GM19372 (cell line): ENCODE data around the gene C17orf113.

ENCODE experiments used
- ATAC-seq: cut with Tn5 transposase; IDR thresholded peaks from one replicate; pipeline ENCODE4 v1.9.1; 2021; ENCODE audit warnings: mild to moderate bottlenecking, low read depth, moderate library complexity; ENCODE audit not compliant: unreplicated experiment

C17orf113 gene

DNA sequence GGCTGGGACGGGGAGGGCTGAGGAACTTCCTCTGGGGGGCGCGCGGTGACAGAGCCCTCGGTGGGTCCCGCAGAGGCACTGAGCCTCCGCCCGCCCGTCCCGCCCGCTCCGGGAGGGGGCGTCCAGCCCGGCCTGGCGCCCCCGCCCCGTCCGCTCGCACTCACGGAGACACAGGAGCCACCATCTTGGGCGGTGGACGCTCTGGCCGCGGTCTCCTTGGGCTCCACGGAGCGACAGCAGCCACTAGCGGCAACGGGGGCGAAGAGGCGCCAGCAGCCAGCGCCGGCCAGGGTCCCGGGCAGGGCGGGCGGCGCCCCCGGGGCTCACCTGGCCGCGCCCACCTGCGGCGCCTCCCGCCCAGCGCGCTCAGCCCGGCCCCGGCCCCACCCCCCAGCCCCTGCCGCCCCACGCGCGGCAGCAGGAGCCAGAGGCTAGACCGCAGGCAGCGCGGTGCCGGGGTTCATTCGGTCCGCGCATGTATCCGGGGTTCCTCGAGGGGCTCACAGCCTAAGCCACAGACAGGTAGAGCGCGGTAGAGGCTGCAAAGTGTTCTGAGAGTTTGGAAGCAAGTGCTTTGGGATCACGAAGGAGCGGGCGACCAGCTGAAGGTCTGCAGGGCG lies at the start of gene C17orf113:
Gene C17orf113 (minus strand): TSS at position 209 of the 620 bp plus-strand sequence. CDS start 7,225 bp downstream, outside the sequence.
- no peak for ATAC-seq

DNA sequence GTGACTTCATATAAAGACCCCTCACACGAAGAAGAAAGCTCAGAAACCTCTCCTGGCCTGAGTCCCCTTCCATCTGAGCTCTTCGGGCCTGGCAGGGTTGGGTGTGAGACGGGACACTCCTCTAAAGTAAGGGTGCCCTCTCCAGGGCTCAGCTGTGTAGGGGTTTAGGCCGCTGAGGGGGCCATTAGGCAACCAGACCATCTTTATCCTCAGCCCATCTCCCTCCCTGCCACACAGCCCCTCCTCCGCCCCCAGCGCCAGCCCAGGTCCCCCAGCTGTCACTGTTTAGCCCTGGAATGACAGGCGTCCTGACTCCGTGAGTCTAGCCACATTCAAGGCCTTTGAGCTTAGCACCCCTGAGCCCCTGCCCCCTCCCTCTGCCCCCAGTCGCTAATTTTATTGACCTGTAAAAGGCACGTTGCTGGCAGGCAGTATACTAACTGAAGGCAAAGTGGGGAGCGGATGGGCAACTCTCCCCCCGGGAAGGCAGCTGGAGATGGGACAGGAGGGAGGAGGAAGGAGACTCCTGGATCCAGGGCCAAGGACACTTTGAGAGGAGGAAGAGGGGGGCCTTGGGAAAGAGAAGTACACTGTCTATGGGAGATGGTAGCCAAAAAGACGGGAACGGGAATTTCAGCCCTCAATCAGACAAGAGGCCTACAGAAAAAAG lies 48.5 kb upstream of the C17orf113 start:
- no peak for ATAC-seq

DNA sequence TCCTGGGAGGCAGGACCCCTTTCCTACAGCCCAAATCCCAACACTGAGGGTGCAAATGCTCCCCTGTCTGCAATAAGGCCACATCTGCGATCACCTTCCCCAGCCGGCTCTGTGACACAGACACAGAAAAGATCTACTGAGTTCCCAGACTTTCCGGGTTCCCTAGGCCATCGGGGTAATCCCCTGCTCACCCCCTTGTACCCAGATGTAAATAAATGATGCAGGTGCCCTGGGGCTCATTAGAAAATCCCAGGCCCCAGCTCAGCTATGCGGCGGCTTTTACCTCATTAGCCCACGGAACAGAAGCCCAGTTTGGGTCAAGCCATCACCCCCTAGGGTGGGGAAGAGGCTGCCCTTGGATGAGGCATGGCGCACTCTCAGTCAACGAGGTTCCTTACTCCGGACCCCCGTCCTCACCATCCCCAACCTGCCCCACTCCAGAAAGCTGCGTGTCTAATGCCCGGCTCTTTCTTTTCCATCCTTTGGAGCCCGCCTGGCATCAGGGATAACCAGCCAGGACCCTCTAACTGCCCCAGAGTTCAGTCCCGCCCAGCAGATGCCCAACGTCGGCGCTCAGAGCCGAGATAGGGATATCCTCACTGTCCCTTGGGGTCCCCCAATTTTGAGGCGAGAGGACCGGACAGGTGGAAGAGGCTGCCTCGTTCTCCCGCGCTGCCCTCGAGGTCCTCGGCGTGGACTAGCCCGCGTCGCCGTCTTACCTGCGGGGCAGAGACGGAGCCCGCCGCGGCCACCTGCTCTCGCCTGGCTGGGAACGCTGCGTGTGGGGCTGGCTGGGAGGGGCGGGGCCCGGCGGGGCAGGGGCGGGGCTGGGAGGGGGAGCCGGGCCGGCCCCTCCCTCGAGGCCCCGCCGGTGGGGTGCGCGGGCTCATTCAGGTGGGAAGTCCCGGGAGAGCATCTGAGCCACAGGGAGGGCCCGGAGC lies 47.6 kb upstream of the C17orf113 start, which contains the start of gene ZNF385C:
Gene ZNF385C (minus strand): TSS at position 783 of the 941 bp plus-strand sequence. CDS start 35,417 bp downstream, outside the sequence.
- ATAC-seq, result no peak

- ATAC-seq, result no peak
Measured at GRCh38 chr17:42096360-42097111, 46.1 kb upstream of the C17orf113 start.

- ATAC-seq, result no peak
Measured at GRCh38 chr17:42094375-42095069, 44.1 kb upstream of the C17orf113 start.

- no peak for ATAC-seq
Measured at GRCh38 chr17:42092939-42093338, 42.5 kb upstream of the C17orf113 start.

- no peak for ATAC-seq
Measured at GRCh38 chr17:42090964-42091790, 40.8 kb upstream of the C17orf113 start.

DNA sequence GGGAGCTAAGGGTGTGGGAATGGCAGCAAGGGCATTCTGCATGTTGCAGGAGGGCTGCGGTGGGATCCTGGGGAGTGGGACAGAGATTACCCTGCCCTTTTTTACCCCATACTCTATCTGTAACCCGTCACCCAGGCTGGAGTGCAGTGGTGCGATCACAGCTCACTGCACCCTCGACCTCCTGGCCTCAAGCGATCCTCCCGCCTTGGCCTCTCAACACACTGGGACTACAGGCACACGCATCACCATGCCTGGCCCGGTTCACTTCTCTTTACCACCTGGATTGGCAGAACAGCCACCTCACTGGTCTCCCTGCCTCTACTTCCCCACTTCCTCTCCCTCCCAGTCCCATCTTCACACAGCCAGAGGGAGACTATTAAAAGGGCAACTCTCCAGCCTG lies 38.3 kb upstream of the C17orf113 start:
- ATAC-seq, result no peak

DNA sequence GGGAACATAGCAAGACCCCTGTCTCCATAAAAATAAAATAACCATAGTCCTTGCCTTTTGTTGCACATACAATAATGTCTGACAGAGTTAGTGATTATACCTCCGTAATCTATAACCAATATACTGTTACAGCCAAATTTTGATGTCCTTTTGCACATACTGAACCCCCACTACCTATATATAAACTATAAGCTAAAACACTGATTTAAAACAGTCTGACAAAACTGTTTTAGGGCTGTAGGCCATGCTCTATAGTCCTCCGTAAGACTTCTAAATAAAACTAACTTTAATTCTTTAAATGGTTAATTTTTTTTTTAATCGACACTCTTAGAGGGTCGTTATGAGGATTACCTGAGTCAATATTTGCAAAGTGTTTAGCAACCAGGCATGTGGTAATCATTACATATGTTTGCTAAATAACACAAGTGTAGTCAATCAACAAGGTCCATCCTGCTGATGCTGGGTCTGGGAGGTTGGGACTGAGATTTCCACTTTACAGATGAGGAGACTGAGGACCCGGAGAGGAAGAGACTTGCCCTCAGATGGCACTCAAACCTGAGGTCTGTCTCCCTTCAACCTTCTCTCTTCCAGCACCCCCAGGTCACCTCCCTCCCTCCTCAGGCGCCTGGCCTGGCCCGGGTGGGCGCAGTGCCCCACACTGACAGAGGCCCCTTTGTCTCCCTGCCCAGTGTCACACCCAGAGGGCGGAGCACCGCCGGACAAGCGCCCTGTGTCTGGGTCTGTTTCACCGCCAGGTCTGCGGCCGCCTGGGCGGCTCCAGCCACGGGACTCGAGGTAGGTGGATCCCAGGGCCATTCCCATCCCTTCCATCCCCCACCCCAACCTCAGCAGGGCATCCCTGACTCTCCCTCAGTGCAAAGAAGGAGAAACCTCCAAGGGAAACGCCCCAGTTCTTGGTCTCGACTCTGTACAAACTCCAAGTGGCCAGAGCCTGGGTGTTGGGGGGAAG lies 37.6 kb upstream of the C17orf113 start:
- ATAC-seq, result no peak

DNA sequence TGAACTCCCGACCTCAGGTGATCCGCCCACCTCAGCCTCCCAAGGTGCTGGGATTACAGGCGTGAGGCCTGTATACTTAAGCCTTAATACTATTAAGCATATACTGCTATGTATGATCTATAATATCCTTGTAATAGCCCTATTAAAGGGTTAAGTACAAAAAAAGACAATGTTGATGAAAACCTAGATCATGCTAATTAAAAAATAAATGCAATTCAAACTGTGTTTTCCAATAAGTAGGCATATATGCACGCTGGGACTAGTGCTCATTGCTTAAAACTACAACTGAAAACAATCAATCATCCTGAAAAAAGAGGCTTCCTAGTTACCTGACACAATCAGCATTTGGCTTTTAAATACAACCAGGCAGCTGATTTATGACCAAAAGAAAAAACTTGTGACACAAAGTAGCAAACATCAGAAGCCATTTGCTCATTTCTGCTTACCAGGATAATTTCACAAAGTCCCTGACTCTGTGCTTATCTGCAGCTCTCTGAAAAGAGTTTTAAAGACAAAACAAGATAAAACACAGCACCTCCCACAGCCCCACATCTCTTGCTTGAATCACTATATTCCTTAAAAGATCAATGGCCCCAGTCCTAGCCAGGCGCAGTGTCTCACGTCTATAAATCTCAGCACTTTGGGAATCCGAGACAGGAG lies 36.8 kb upstream of the C17orf113 start:
- no peak for ATAC-seq

DNA sequence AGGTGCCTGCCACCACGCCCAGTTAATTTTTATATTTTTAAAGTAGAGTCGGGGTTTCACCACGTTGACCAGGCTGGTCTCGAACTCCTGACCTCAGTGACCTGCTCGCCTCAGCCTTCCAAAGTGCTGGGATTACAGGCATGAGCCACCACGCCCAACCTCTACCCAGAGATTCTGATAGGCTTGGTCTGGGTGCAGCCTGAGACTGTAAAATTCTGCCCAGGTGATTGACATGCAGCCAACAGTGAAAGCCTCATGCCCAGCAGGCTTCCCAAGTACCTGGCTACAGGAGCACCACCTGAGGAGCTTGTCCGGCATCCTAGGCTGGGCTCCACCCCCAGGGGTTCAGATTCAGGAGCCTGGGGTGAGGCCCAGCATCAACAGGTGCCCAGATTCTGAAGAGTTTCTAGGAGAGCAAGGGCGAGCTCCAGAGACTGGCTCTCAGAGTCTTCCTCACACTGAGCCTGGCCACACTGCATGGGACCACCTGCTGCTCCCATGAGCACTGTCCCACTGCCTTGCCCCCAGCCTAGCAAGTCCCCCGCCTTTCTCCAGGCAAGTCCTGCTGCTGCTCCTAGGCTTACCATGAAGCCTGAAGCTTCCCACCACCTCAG lies 31.2 kb upstream of the C17orf113 start:
- no peak for ATAC-seq

DNA sequence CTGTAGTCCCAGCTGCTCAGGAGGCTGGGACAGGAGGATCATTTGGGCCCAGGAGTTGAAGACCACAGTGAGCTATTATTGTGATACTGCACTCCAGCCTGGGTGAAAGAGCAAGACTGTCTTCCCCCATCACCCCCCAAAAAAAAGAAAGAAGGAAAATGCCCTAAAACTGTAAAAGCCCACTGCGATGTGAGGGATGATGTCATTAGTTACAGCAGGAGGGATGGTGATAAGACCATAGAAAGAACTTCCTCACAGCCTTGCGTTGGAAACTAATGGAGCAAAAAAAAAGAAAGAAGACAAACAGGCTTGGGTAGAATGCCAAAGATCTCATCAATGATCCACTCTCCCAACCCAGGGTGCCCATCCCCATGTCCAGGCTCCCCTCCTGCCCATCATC lies 29.1 kb upstream of the C17orf113 start:
- no peak for ATAC-seq

- no peak for ATAC-seq
Measured at GRCh38 chr17:42078396-42079043, 28.1 kb upstream of the C17orf113 start.

DNA sequence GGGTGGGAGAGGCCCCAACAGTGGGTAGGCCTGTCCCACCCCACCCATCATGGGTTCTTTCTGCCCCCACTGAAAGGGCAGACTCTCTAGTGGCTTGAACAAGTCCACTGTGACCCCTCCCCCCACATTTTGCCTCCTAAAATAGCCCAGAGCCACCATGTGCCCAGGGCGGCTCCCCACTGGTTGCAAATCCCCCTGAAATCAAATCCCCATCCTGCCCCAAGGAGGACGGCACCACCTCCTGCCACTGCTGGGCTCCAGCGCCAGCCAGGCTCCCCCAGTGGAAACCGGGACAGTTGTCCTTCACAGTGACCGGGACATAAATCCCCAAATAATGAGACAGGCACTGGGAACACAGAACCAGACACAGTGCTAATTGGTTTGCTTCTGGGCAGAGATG lies 27.4 kb upstream of the C17orf113 start:
- no peak for ATAC-seq

GRCh38 chr17:42076797-42077559 lies 26.6 kb upstream of the C17orf113 start:
- ATAC-seq, result no peak

GRCh38 chr17:42075789-42076188 lies 25.4 kb upstream of the C17orf113 start:
- ATAC-seq, result no peak
